ENCODE measurements around the gene GAMT.

DNA sequence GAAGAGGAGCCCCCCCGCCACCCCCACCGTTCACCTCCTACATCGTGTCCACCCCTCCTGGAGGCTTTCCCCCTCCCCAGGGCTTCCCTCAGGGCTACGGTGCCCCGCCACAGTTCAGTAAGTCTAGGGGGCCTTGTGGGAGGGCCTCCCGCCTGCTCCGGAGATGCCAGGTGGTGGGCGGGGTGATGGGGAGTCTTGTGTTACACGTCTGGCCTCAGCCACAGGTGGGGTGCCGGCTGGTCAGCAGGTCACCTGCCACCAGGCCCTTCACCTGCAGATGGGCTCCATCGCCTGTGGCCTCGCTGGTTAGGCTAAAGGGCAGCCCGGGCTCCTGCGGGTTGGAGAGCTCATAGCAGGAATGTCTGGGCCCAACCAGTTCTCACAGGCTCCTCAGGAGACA lies 28.9 kb upstream of the GAMT start:
- TF ChIP-seq, protein P1, sequence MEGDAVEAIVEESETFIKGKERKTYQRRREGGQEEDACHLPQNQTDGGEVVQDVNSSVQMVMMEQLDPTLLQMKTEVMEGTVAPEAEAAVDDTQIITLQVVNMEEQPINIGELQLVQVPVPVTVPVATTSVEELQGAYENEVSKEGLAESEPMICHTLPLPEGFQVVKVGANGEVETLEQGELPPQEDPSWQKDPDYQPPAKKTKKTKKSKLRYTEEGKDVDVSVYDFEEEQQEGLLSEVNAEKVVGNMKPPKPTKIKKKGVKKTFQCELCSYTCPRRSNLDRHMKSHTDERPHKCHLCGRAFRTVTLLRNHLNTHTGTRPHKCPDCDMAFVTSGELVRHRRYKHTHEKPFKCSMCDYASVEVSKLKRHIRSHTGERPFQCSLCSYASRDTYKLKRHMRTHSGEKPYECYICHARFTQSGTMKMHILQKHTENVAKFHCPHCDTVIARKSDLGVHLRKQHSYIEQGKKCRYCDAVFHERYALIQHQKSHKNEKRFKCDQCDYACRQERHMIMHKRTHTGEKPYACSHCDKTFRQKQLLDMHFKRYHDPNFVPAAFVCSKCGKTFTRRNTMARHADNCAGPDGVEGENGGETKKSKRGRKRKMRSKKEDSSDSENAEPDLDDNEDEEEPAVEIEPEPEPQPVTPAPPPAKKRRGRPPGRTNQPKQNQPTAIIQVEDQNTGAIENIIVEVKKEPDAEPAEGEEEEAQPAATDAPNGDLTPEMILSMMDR (IDR thresholded peaks at IDR 0.05; ENCODE audit: low read depth, low read length): no peak
- TF ChIP-seq MYC (IDR thresholded peaks at IDR 0.05; ENCODE audit: low read depth, low read length): no peak

Measured in NB4 (cell line).